Loucy (cell line): ENCODE measurements around the gene GLG1.

ENCODE experiments used
- H2AFZ ChIP-seq: fragments of 200-600 bp; sonication (generic); 2 replicates; pipeline ENCODE4 v1.6.0; 2016; ENCODE audit warnings: antibody characterized with exemption, mild to moderate bottlenecking, low read length, moderate library complexity
- H3F3A ChIP-seq: fragments of 200-600 bp; 2 replicates; pipeline ENCODE4 v1.6.0; 2016; ENCODE audit warnings: antibody characterized with exemption, low read depth, mild to moderate bottlenecking
- H3K27me3 ChIP-seq: fragments of 200-600 bp; sonication (generic); 2 replicates; pipeline ENCODE4 v1.6.1; 2014; ENCODE audit warnings: low read length, mild to moderate bottlenecking; ENCODE audit not compliant: insufficient read depth, poor library complexity, severe bottlenecking
- H3K36me3 ChIP-seq: fragments of 200-600 bp; sonication (generic); 2 replicates; pipeline ENCODE4 v1.6.1; 2016; ENCODE audit warnings: low read length; ENCODE audit not compliant: insufficient read depth
- H3K4me1 ChIP-seq: fragments of 200-600 bp; sonication (generic); 2 replicates; pipeline ENCODE4 v1.5.1; 2014; ENCODE audit warnings: low read length, mild to moderate bottlenecking; ENCODE audit not compliant: insufficient read depth, poor library complexity, severe bottlenecking
- H3K4me2 ChIP-seq: fragments of 200-600 bp; sonication (generic); 2 replicates; pipeline ENCODE4 v1.6.0; 2014; ENCODE audit warnings: antibody characterized with exemption, low read length, low read depth, mild to moderate bottlenecking; ENCODE audit not compliant: poor library complexity, severe bottlenecking
- H3K4me3 ChIP-seq: fragments of 200-600 bp; sonication (generic); 2 replicates; pipeline ENCODE4 v1.5.1; 2014; ENCODE audit warnings: low read length, mild to moderate bottlenecking, mixed read lengths; ENCODE audit not compliant: poor library complexity, severe bottlenecking
- H3K79me2 ChIP-seq: fragments of 200-600 bp; sonication (generic); 2 replicates; pipeline ENCODE4 v1.6.1; 2014; ENCODE audit warnings: low read length; ENCODE audit not compliant: insufficient read depth
- H3K9ac ChIP-seq: fragments of 200-600 bp; sonication (generic); 2 replicates; pipeline ENCODE4 v1.6.0; 2014; ENCODE audit warnings: mild to moderate bottlenecking, low read depth, low read length, moderate library complexity; ENCODE audit not compliant: poor library complexity, severe bottlenecking
- H3K9me2 ChIP-seq: fragments of 200-600 bp; sonication (generic); replicated peaks from 2 replicates; pipeline ENCODE4 v1.6.1; 2016; ENCODE audit warnings: low read depth, low read length, mixed read lengths
- H3K9me3 ChIP-seq: fragments of 200-600 bp; sonication (generic); 2 replicates; pipeline ENCODE4 v1.6.1; 2014; ENCODE audit warnings: mild to moderate bottlenecking, antibody characterized with exemption, low read length, low read depth; ENCODE audit not compliant: insufficient read depth
- H4K20me1 ChIP-seq: fragments of 200-600 bp; sonication (generic); 2 replicates; pipeline ENCODE4 v1.6.0; 2014; ENCODE audit warnings: antibody characterized with exemption, low read length, mild to moderate bottlenecking; ENCODE audit not compliant: insufficient read depth, poor library complexity, severe bottlenecking
- EZH2phosphoT487 ChIP-seq: fragments of 200-600 bp; IDR thresholded peaks from 2 replicates; pipeline ENCODE4 v1.6.1; 2018; ENCODE audit warnings: antibody characterized with exemption, mild to moderate bottlenecking, moderate library complexity, borderline replicate concordance
- TF ChIP-seq, protein P1 (sequence below): fragments of 200-600 bp; sonication (generic); conservative IDR thresholded peaks from 2 replicates; pipeline ENCODE4 v1.5.1; 2014; ENCODE audit warnings: mild to moderate bottlenecking, antibody characterized with exemption, low read length

Gene GLG1

DNA sequence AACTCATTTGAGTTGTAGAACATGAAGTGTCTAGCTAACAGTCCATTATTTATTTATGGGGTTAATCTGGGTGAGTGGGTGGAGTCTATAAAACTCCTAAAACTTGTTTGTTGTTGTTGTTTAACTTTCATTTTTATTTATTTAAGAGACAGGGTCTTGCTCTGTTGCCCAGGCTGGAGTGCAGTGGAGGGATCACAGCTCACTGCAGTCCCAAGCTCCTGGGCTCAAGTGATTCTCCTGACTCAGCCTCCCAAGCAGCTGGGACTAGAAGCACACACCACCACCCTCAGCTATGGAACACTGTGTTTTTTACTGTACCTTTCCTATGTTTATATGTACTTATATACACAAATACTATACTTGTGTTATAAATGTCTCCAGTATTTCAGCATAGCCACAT is 107.8 kb downstream of the GLG1 start:
- Histone ChIP-seq H3K9ac (no peak overlapping the region), H3K36me3 (peaks cover 44% of the 10 kb centered on the region; the same call in 1 of the 2 replicates), H3K4me3 (no peak overlapping the region), H3K4me1 (no peaks in the 10 kb centered on the region), H3K79me2 (no peaks in the 10 kb centered on the region), H3K9me2 (no peaks in the 10 kb centered on the region), H3F3A (no peaks in the 10 kb centered on the region), H3K9me3 (no peaks in the 10 kb centered on the region), H3K27me3 (no peaks in the 10 kb centered on the region), H3K4me2 (no peak overlapping the region), H4K20me1 (no peaks in the 10 kb centered on the region), H2AFZ (no peak overlapping the region)
- TF ChIP-seq, protein P1, sequence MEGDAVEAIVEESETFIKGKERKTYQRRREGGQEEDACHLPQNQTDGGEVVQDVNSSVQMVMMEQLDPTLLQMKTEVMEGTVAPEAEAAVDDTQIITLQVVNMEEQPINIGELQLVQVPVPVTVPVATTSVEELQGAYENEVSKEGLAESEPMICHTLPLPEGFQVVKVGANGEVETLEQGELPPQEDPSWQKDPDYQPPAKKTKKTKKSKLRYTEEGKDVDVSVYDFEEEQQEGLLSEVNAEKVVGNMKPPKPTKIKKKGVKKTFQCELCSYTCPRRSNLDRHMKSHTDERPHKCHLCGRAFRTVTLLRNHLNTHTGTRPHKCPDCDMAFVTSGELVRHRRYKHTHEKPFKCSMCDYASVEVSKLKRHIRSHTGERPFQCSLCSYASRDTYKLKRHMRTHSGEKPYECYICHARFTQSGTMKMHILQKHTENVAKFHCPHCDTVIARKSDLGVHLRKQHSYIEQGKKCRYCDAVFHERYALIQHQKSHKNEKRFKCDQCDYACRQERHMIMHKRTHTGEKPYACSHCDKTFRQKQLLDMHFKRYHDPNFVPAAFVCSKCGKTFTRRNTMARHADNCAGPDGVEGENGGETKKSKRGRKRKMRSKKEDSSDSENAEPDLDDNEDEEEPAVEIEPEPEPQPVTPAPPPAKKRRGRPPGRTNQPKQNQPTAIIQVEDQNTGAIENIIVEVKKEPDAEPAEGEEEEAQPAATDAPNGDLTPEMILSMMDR = no peak
- no peak for TF ChIP-seq EZH2phosphoT487

DNA sequence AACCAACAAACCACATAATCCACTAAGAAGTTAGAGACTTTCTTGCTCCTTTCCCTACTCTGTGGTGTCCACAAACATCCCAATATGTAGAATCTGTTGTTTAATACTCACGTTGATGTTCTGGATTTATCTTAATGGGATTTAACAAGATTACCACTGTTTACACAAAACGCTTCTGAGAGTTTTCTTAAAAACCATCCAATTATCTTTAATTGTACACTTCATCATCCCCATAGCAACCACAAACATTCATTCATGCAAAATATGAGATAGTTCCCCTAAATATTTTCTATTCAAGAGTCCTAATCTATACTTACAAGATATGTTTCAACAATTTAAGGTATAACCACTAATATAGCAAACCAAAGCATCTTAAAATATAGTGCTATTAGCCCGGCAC is 109.2 kb downstream of the GLG1 start:
- H3K4me2 ChIP-seq = no peak overlapping the region
- no peaks in the 10 kb centered on the region for H4K20me1 ChIP-seq
- no peaks in the 10 kb centered on the region for H3F3A ChIP-seq
- no peak overlapping the region for H3K4me3 ChIP-seq
- TF ChIP-seq, protein P1 = no peak
- no peak for TF ChIP-seq EZH2phosphoT487
- H3K9ac ChIP-seq = no peak overlapping the region
- H3K4me1 ChIP-seq = no peaks in the 10 kb centered on the region
- peaks cover 41% of the 10 kb centered on the region; the same call in 1 of the 2 replicates for H3K36me3 ChIP-seq
- H3K9me3 ChIP-seq = no peaks in the 10 kb centered on the region
- H3K79me2 ChIP-seq = no peaks in the 10 kb centered on the region
- H3K9me2 ChIP-seq = no peaks in the 10 kb centered on the region
- H3K27me3 ChIP-seq = no peaks in the 10 kb centered on the region
- no peak overlapping the region for H2AFZ ChIP-seq

DNA sequence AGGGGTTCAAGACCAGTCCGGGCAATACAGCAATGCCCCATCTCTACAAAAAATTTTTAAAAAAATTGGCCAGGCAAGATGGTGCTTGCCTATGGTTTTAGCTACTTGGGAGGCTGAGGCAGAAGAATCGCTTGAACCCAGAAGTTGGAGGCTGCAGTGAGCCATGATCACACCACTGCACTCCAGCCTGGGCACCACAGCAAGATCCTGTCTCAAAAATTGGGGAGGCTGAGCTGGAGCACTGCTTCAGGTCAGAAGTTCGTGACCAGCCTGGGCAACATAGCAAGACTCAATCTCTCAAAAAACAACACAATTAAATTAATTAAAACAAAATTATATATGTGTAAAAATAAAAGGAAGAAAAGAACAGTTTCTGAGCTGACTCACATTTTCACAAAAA is 110.9 kb downstream of the GLG1 start:
- Histone ChIP-seq H3K9ac (no peak overlapping the region), H3K9me3 (no peaks in the 10 kb centered on the region), H3K79me2 (no peaks in the 10 kb centered on the region), H3F3A (no peaks in the 10 kb centered on the region), H3K27me3 (no peaks in the 10 kb centered on the region), H3K4me2 (no peak overlapping the region), H3K4me3 (no peak overlapping the region), H3K9me2 (no peaks in the 10 kb centered on the region), H4K20me1 (no peaks in the 10 kb centered on the region), H2AFZ (no peak overlapping the region), H3K4me1 (no peaks in the 10 kb centered on the region), H3K36me3 (peaks cover 41% of the 10 kb centered on the region; the same call in 1 of the 2 replicates)
- TF ChIP-seq EZH2phosphoT487 = no peak

DNA sequence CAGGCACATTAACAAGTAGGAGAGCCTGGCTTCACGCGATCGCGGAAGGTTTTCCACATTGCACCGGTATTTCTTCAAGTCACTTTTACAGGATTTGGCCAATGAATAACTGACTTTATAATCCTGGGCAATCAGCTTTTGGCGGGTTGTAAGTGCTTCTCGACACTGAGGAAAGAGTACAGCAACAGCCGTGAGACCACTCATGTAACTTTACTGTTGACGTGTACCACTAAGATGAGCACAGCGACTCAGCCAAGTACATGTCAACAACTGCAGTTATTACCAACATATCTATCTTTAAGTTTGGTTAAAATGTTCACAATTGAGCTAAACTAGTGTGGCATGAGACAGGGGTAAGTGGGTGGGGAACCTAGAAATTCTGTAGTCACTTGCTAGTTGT is 113.9 kb downstream of the GLG1 start:
- Histone ChIP-seq H4K20me1 (no peaks in the 10 kb centered on the region), H3K36me3 (peaks cover 56% of the 10 kb centered on the region; the same call in 1 of the 2 replicates)

More for the DNA sequence above, 113.9 kb downstream of the GLG1 start:
- Histone ChIP-seq H3K27me3 (no peaks in the 10 kb centered on the region), H3K9me3 (no peaks in the 10 kb centered on the region), H3K9me2 (no peaks in the 10 kb centered on the region), H3K4me2 (no peak overlapping the region), H3F3A (no peaks in the 10 kb centered on the region), H3K4me3 (no peak overlapping the region), H2AFZ (no peak overlapping the region), H3K79me2 (no peaks in the 10 kb centered on the region), H3K4me1 (no peaks in the 10 kb centered on the region), H3K9ac (no peak overlapping the region)
- TF ChIP-seq EZH2phosphoT487 = no peak
- TF ChIP-seq, protein P1 = no peak
